DMS 273 (cell line): ENCODE measurements around the gene CLRN3.

Experiments
- DNase-seq: peaks from one replicate; lab custom pipeline; 2025; ENCODE audit not compliant: unreplicated experiment; lab: John Stamatoyannopoulos, UW

Gene CLRN3

DNA sequence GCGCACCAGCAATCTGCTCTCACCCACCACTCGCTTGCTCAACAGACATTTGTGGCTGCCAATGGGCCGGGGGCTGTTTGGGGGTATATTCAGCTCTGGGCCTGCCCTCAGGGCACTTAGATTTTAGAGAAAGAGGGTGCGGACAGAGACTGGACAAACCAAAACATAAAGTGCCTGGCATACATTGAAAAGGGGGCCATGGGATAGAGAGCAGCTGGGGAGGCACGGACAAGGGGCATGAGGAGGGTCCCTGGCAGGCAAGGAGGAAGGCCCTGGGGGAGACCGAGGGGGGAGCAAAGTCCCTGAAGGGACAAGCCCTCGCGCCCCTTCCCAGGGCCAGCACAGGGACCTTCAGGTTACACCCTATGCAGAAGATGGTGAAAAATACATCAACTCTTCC is 43.5 kb downstream of the CLRN3 start:
- no peak for DNase-seq

DNA sequence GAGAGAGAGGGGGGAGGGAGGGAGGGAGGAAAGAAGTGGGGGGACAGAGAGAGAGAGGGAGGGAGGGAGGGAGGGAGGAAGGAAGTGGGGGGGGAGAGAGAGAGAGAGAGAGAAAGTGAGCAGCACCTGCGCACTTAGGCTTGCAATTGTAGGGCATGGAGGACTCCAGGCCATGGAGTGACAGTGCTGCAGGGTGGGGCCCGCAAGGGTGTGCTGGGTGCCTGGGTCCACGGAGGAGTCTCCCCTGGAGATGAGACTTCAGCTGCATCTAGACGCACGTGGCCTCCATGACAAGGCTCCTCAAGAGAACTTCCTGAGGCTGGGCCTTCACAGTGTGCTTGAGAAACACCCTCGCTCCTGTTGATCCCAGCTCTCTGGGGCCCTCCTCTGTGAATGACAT is 44.5 kb downstream of the CLRN3 start:
- DNase-seq, result no peak

DNA sequence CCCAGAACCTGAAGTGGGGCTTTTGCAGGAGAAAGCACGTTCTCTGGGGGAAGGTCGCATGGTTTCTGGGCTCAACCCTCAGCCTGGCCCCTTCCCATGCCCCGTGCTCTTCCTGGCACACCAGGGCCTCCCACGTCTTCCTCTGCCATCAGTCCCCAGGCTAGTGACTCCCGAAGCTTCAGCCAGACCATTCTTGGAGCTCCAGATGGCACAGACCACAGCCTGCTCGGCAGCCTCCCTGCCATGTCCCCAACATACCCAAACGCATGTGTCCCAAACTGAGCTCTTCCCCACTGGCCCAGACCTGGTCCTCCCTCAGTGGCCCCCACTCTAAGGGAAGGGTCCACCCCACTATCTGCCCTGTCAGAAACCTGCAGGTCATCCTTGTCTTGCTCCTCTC is 47.0 kb downstream of the CLRN3 start:
- DNase-seq, result no peak

DNA sequence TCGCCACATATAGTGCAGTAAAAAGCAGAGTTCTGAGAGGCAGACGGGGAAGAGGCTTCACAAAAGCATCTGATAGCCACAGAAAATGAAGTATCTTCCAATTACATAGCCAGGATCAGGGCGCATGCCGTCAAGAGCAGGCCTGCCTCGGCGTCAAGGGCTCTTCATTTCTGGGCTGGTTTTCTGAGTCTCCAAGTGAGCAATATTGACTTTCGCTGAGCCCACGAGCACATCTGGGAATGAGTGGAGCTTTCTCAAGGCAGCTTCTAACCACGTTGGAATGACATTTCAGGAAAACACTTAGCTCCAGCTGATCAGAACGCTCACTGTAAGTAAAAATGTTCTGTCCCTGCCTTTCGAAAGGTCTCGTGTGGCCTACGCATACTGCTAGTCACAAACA is 51.9 kb downstream of the CLRN3 start:
- DNase-seq, result no peak

DNA sequence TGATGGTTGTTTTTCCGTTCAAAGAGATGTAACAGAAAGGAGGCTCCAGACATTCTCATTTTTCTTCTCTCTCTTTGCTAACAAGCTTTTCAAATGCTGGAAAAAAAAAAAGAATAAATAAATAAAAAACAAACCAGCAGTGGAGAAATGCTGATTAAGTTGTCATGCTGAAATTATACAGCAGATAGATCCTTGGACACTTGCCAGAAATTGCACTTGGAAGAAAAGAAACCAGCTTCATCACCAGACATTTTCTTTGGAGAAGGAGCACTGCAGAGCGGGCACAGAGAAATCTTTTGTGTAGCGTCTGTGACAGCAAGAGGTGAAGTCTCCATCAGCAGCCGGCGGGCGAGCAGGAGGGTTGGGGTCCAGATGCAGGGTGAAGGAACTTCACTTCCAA is 55.8 kb downstream of the CLRN3 start:
- peak; percentile 3 for DNase-seq

GRCh38 chr10:127836176-127836575 is 56.6 kb downstream of the CLRN3 start:
- DNase-seq, result no peak

DNA sequence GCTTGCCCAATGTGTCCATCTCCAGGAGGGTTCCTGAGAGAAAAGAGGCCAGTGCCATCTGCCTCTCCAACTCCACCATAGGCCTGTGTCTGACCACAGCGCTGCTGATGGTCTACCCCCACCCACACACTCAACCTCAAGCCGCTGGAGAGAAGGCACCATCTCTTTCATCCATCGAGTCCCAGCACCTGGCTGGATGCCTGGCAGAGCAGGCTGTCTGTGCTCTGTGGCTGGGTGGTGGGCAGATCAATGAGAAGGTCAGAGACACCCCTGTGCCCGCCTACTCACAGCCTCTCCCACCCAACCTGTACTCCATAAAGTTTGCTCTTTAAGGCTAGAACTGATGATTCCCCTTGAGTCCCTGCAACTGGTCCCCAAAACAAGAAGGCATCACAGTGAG is 58.0 kb downstream of the CLRN3 start:
- no peak for DNase-seq

DNA sequence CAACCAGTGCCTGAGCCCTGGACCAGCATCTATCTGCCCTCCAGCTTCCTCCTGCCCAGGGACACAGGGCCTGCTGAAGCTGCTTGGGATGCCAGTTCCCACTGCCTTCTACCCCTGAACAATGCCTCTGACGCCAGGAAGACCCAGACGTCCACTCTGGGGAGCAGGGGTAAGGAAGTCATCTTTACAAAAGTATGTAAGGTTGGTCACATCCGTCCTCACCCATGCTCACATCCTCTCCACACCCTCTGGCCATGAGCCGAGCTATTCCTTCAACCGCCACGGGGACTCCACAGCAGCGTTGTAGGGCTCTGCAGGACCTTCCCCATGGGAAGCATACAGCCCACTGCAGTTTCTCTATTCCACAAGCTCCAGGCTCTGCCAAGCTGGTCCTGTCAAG is 58.5 kb downstream of the CLRN3 start:
- no peak for DNase-seq

GRCh38 chr10:127833804-127834203 is 58.9 kb downstream of the CLRN3 start:
- no peak for DNase-seq

DNA sequence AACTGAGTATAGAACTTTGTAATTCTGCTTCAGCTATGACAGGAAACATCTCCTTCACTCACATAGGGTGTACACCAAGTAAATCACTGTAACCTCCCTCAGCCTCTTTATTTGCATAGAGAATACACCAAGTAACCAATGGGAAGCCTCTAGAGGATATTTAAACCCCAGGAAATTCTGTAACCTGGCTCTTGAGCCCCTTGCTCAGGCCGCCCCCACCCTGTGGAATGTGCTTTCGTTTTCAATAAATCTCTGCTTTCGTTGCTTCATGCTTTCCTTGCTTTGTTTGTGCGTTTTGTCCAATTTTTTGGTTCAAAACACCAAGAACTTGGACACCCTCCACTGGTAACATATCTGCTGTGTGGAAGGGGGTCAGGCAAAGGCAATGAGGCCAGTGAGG is 60.2 kb downstream of the CLRN3 start:
- DNase-seq, result no peak

DNA sequence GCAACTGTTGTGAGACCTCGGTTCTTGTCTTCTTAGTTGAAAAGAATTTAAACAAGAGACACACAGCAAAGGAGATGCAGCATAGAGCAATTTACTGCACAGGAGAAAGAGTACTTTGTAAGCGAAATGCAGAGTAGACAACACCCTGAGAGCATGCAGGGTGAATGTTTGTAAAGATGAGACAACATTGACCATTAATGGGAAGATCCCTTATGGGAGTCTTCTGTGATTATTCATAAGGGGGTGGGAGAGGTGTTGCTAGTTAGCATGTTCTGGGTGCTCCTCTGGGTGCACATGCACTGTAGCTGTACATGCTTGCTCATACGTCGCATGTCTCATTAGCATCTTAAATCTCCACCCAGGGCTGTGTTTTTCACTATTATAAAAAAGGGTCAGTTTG is 62.3 kb downstream of the CLRN3 start:
- DNase-seq, result no peak
